Measurements from ENCODE around the gene SCN5A. TPM values are rescaled to one million over a fixed set of nuclear protein-coding genes. Genes with fewer than 3 reads are reported as not detected.

Gene SCN5A
- total RNA-seq, 1 experiment from 2014 or later: not detected

DNA sequence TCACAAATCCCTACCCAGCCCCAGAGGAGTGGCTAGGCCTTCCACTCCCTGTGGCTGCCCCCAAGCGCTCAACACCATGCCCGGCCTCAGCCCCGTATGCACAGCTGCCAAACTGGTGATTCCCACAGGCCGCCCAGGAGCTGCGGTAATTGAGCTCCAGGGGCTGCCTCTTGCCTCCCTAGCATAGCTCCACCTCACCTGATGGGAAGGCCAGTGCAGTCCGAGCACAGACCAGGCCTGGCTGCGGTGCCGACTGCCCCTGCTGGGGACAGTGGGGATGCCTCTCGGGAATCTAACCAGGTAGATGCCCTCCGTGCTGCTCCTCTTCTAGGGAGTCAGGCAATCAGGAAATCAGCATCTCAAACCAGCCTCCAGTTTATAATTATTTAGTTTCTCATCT, 25.9 kb downstream of the SCN5A start:
- no peak for DNase-seq (ENCODE audit: low spot score)

DNA sequence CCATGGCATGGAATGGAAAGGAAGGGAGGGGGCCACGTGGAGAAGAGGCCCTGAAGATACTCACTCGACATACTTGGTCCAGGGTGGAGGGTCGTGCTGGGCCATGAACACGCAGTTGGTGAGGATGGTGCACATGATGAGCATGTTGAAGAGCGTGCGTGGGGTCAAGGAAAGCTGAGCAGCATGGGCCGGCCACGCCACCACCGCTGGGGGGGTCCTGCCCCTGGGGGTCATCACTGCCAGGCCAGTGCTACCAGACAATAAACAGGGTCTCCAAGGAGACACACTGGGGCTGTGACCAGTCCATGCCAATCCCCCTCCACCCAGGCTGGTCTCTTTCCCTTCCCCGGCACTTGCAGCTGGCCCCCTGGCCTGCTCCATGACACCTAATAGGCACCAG, 27.2 kb downstream of the SCN5A start:
- DNase-seq (ENCODE audit: low spot score): no peak

DNA sequence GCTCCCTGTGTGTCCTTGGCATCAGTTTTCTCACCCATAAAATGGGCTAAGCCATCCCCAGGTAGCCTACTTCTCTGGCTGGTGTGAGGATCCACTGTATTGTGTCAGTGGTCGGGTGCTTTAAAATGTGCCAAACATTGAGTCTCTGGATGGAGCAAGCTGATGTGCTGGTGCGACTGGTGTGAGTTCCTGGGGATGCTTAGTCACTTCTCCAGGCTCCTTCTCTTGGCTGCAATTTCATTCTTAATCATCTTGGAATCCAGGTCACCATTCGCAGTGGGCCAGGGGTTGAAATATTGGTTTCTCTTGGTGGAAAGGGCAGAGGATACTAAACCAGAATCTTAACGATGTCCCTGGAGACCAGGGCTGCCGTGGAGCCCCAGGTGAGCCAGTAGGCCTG, 29.3 kb downstream of the SCN5A start:
- DNase-seq (ENCODE audit: low spot score): no peak

DNA sequence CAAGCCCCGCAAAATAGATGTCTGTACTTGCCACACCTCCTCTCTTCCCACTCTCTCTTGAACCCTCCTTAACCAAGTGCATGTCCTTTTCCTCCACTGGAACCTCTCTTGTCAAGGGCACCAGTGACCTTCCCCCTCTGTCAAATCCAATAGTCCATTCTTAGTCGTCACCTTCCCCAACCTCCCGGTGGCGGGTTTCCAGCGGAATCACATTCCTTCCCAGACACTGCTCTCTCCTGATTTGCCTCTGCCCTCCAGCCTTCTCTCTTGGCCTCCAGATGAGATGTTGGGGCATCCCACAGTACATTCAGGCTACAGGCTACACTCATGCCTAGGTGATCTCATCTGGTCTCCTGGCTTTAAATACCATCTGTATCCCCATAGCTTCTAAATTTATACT, 31.1 kb downstream of the SCN5A start:
- no peak for DNase-seq (ENCODE audit: low spot score)

DNA sequence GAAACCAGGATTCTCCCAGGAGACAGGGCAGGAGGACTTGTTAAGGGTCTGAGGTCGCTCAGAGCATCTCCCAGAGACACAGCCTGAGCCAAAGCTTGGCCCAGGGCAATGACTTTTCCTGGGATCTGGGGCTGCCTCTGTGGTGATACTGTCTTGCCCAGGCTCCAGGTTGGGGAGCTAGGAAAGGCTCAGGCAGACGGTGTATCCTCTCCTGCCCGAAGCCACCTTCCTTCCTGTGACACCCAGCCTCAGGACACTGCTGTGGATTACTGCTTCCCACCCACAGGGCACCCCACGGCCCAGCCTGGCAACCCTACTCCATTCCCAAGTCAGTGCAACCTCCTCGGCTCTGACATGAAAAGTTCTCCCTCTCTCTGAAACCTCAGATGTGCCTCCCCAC, 31.9 kb downstream of the SCN5A start:
- DNase-seq (ENCODE audit: low spot score): no peak

DNA sequence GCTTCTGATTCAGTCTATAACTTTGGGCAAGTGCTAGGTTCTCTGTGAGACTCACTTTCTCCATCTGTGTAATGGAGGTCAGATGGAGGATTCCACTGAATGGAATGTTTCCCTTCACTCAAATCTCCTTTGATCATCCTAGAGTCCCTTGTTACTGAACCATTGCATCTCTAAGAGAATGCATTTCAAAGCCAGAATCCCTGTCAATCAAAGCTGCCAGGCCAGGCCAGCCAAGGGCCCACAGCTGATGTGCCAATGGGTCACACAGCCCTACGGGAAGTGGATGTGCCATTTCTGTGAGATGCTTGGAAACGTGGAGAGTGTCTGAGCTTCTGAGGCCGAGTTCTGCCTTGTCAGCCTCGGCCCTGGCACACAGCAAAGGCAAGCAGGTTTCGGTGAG, 32.4 kb downstream of the SCN5A start:
- no peak for DNase-seq (ENCODE audit: low spot score)

DNA sequence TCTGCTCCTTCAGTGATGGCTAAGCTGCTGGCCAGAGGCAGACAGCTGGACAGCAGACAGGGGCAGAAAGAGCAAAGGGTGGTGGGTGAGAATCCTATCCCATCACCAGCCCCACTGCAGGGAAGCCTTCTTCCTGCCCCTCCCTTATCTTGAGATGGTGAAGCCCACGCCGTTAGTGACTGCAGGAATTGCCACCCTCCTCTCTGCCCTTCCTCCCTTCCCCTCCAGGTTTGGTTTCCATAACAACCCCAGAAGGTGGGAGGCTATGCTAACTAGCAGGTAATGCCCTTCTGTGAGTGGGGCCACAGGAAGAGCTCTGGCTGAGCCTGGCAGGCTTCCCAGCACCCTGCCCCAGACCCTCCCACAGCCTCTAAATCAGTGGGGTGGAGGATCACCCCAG, 32.8 kb downstream of the SCN5A start:
- DNase-seq (ENCODE audit: low spot score): no peak

DNA sequence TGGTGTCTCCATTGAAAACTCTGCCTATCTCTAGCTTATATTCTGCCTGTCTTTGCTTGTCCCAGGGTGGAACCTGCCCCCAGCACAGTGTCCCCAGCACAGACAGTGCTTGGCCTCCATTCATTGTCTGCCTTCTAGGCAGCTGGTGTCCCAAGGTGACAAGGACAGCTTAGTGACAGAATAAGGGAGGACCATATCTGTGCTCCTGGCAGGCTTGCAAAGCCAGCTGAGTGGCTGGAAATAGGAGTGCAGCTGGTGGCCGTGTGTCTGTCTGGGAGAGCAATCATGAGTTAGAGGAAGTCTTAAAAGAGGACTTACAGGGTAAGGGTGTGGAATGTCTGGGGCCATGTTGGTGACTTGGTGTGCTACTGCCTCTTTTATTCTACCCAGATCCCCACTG, 33.4 kb downstream of the SCN5A start:
- no peak for DNase-seq (ENCODE audit: low spot score)

DNA sequence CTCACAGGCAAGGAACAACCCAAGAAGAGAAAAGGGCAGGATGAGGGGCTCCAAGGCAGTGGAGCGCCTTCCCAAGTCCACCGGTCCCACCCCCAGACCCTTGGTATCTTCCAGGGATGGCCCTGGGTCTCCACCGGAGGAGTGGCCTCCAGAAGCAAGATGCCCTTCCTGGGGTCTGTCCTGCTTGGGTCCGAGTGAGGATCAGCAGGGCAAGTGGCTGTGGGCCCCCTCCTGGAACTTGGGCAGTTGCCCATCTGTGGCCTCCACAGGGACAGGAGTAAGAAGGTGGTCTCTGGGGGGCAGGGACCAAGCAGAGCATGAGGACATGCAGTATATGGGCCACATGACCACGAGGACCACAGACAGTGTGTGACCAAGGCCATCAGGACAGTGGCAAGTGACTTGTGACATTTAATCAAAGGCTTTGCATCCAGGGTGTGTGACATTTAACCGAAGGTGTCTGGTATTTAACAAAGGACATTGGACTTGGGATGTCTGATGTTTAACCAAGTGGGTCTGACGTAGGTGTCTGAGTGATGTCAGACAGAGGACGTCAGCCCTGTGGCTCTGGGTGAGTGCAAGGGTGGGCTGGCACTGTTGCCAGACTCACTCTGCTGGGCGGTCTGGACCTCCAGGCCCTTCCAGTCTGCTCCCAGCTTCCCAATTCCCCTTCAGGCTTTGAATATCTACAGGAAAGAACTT, 34.7 kb downstream of the SCN5A start:
- no peak for DNase-seq (ENCODE audit: low spot score)

DNA sequence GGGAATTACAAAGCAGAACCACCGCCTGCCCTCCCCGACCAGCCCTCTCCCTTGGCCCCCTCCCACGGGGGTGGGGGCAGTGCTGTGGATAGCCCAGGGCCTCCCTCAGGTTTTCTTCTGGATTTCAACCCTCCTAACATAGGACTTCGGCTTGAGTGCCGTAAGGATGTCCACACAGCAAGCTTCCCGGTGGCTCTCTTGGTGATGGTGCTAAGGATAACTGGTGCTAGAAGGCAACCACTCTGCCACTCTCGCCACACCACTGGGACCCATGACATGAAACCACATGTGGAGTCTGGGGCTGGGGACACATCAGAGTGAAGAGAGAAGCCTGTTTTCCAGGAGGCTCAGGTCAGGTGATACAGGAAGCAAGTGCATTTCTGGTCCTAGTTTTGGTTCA, 35.4 kb downstream of the SCN5A start:
- no peak for DNase-seq (ENCODE audit: low spot score)

DNA sequence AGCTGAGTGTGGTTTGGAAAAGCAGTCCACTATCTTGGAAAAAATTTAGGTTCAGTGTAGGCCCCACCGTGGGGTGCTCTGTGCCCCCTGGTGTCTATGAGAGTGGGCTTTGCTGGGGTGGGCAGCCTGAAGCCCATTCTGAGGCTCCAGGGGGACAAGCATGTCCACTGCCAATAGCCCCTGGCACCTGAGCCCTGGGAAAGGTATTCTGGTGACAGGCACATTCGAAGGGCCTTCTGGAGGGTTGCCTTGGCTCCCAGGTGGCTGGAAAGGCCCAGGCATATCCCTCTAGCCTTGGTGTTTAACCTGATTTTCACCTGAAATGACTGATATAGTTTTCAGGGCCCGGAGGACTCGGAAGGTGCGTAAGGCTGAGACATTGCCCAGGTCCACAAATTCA, 36.1 kb downstream of the SCN5A start:
- no peak for DNase-seq (ENCODE audit: low spot score)

DNA sequence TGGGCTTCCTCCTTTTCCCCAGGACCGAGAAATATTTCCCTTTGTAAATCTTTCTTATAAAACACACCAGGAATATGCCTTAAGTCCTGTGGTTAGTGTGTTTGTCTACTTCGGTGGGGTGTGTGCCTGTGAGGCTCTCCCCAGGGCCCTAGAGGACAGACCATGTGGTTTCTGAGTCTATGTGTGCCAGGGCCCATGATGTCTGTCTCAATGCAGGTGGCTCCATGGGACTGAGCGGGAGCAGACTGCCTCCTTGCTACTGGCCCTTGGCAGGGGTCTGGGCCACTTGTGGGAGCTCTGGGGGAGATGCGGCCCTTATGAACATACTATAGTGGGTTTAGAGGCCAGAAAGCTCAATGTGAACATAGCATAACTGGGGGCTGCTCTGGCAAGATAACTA, 37.6 kb downstream of the SCN5A start:
- DNase-seq (ENCODE audit: low spot score): no peak

DNA sequence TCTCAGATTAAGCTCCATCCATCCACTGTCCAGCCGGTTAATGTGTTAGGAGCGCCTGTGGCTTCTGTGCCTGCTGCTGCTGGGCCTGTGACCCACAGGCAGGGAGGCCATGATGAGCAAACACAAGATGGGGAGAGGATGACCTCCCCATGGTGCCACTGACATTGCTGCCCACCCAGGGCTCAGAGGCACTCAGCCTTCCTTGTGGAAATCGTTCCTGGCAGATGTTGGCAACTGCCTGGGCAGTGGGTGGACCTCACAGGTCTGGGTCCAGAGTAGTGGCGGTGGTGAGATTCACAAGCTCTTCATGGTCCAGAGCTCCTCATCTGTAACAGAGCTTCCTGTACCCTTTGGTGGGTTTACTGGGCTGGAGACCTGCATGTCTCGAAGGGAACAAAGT, 38.6 kb downstream of the SCN5A start:
- no peak for DNase-seq (ENCODE audit: low spot score)

DNA sequence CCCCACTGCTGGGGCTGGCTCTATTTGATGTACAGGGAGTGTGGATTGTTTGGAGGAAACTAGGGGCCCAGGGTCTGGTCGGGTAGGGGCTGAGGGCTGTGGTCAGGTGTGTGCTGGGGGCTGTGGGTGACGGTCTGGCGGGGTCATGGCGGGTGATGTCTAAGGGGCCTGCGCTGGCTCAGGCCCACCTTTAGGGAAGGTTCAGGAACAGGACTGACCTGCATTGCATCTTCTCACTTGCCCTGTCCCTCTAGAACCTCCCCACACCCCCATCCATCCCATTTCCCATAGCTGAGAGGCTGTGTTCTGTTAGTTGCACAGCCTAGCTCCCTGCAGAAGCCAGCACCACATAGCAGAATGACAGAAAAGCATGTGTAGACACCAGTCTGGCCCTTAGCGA, 39.1 kb downstream of the SCN5A start:
- no peak for DNase-seq (ENCODE audit: low spot score)

DNA sequence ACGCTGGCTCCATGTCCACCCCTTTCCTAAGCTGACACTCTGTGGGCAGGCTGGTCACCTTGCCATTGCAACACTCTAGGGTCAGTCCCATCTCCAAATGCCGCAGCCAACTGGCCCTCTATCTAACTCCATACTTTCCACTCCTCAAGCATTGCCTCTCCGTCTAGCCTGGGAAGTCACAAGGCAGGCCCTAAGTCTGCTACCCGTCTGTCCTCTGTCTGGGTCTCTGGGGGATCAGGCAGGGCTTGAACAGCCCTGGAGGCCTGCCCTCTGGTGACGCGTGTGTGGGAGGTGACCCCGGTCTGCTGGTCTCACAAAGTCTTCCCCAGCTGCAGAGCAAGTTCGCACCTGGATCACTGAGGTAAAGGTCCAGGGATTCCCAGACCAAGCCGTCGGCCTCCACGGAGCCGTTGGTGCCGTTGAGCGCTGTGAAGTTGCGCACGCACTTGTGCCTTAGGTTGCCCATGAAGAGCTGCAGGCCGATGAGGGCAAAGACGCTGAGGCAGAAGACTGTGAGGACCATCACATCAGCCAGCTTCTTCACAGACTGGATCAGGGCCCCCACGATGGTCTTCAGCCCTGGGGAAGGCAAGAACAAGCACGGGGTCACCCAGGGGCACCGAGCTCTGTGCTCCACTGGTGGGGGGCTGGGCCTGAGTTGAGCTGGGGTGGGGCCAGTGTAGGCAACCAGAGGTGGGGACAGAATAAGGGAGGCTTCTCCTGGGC, 39.9 kb downstream of the SCN5A start:
- no peak for DNase-seq (ENCODE audit: low spot score)

DNA sequence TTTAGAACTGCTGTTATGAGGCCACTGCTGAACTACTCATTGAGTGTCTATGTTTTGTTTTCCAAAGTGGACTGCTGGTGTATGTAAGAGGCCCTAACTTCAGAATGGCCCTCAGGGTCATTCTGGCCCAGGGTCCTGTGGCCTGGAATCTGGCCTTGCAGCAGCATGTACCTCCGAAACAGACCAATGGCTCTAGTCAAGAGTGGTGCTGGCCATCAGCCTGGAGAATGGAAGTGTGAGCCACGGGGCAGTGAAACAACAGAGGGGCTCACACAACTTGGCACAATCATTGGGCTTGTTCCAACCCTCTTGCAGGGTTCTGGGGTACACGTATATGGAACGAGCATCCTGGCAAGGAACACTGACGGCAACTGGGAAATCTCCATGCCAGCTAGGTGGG, 40.5 kb downstream of the SCN5A start:
- no peak for DNase-seq (ENCODE audit: low spot score)

DNA sequence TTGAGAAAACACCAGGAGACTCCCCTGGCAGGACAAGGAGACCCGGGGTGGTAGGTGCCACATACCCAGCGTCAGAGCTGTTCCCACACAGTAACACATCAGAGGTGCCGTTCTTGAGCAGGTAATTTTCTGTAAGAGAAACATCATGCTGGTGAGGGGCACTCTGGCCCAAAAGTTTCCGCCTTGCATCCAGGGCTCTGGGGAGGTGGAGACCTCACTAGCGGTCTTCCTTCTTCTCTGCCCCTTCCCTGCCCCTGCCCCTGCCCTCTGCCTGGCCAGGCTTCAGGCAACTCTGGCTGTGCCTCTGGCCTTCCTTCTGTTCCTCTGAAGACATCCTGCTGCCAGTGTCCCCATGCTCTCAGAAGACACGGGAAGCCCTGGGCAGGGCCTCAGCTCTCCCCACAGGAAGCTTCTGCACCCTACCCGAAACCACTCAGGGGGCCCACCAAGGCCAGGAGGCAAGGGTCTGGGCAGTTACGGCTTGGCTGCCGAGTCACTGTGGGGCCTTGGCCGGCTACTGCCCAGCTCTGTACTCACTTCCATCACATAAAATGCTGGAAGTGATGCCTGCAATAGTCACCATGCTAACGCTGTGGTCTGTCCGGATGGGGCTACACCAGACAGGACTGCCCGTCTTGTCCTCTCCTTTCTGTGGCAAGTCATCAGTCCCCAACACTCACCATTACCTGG, 41.3 kb downstream of the SCN5A start:
- no peak for DNase-seq (ENCODE audit: low spot score)

DNA sequence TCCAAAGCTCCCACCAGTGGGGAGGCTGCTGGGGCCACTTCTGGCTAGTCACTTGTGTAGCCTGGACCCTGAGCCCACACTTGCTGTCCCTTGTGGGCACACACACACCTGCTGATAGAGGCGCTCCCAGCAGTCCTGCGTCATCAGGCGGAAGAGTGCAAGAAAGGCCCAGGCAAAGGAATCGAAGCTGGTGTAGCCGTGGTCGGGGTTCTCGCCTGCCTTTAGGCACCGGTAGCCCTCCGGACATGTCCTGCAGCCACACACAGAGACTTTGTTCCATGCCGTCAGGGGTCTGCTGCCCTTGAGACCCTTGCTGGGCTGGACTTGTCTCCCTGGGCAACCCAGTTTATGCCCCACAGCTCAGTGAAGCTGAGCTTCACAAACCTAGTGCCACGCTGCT, 42.9 kb downstream of the SCN5A start:
- DNase-seq (ENCODE audit: low spot score): no peak

DNA sequence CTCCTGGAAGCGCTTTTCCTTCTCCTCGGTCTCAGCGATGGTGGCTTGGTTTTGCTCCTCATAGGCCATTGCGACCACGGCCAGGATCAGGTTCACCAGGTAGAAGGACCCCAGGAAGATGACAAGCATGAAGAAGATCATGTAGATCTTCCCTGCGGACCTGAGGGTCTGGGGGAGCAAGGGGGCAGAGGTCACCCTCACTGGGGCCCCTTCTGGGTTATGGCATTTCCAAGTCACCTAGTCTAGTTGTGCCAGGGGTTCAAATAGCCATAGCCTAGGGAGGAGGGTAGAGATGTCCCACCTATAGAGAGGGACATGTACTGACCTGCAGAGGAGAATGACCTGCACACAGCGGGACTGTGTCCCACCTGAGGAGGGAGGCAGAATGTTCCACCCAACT, 43.5 kb downstream of the SCN5A start:
- DNase-seq (ENCODE audit: low spot score): no peak

DNA sequence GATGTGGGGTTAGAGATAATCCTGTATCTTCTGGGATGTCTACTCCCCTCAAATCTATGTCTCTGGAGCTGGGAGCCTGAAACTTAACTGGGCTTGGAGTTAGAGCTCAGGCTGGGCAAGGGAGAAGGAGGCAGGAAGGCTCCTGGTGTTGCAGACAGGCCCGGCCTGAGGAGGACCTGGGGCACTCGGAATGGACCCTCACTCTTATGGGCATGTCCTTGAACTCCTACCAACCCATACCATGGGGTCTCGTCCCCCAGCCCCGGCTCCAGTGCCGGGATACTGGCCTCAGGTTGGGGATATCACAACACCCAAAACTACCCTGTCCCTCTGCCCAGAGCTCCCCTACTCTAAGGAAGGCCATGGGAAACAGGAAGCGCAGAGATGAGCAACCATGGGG, 45.2 kb downstream of the SCN5A start:
- DNase-seq (ENCODE audit: low spot score): no peak

DNA sequence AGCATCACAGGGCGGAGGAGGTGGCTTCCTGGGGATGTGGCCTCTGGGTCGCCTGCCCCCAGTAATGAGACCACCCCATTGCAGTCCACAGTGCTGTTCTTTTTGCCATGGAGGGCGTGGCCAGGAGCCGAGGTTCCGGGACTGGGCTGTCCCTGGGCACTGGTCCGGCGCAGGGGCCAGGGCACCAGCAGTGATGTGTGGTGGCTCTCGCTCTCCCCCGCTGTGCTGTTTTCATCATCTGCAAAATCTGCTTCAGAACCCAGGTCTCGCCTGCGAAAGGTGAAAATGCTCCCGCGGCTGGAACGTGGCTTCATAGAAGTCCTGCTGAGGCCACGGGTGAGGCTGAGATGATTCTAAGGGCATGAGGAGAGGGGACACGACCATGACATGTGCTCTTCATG, 45.8 kb downstream of the SCN5A start:
- DNase-seq (ENCODE audit: low spot score): no peak

DNA sequence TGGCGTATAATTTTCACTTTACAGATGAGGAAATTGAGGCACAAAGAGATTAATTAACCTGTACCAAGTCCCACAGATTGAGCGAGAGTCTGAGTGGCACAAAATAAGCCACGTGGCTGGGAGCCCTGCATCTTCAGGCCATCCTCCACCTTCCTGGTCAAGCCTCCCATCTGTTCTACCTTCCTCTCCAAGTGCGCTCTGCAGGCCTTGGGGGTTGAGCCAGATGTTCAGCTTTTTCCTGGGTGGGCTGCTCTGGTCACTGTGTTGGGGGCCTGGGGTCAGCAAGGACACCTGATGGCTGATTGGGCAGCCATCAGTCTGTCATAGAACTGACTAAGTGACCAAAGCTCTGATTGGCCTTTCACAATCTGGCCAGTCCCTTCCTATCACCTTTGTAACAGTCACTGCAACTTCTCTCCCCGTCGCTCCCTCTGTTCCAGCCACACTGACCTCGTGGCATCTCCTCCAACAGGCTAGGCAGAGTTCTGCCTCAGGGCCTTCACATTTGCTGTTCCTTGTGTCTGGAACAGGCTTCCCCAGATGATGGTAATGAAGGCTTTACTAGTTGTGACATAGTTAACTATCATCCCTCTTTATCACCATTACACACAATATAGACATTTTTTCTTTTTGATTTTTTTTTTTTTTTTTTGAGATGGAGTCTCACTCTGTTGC, 46.8 kb downstream of the SCN5A start:
- DNase-seq (ENCODE audit: low spot score): no peak
